Activated CD4-positive, alpha-beta T cell treated with anti-CD3 and anti-CD28 coated beads, Interleukin-2, amount 50 U/mL, for 1 hour (primary cell): ENCODE data around the gene PXDN.
"Not testable (repeated sequence)": the region's sequence is repeated elsewhere in the genome, so short reads cannot be mapped to it uniquely, and the experiment has no call there.

Experiments
- DNase-seq: peaks from one replicate; pipeline ENCODE4 v3.0.0-alpha.2; 2020

Gene PXDN, protein sequence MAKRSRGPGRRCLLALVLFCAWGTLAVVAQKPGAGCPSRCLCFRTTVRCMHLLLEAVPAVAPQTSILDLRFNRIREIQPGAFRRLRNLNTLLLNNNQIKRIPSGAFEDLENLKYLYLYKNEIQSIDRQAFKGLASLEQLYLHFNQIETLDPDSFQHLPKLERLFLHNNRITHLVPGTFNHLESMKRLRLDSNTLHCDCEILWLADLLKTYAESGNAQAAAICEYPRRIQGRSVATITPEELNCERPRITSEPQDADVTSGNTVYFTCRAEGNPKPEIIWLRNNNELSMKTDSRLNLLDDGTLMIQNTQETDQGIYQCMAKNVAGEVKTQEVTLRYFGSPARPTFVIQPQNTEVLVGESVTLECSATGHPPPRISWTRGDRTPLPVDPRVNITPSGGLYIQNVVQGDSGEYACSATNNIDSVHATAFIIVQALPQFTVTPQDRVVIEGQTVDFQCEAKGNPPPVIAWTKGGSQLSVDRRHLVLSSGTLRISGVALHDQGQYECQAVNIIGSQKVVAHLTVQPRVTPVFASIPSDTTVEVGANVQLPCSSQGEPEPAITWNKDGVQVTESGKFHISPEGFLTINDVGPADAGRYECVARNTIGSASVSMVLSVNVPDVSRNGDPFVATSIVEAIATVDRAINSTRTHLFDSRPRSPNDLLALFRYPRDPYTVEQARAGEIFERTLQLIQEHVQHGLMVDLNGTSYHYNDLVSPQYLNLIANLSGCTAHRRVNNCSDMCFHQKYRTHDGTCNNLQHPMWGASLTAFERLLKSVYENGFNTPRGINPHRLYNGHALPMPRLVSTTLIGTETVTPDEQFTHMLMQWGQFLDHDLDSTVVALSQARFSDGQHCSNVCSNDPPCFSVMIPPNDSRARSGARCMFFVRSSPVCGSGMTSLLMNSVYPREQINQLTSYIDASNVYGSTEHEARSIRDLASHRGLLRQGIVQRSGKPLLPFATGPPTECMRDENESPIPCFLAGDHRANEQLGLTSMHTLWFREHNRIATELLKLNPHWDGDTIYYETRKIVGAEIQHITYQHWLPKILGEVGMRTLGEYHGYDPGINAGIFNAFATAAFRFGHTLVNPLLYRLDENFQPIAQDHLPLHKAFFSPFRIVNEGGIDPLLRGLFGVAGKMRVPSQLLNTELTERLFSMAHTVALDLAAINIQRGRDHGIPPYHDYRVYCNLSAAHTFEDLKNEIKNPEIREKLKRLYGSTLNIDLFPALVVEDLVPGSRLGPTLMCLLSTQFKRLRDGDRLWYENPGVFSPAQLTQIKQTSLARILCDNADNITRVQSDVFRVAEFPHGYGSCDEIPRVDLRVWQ (N-terminal part only)

GRCh38 chr2:1744446-1745170, at the start of gene PXDN:
PXDN (minus strand) TSS chr2:1744515; CDS start chr2:1744455, 60 bp downstream.
- no peak for DNase-seq

DNA sequence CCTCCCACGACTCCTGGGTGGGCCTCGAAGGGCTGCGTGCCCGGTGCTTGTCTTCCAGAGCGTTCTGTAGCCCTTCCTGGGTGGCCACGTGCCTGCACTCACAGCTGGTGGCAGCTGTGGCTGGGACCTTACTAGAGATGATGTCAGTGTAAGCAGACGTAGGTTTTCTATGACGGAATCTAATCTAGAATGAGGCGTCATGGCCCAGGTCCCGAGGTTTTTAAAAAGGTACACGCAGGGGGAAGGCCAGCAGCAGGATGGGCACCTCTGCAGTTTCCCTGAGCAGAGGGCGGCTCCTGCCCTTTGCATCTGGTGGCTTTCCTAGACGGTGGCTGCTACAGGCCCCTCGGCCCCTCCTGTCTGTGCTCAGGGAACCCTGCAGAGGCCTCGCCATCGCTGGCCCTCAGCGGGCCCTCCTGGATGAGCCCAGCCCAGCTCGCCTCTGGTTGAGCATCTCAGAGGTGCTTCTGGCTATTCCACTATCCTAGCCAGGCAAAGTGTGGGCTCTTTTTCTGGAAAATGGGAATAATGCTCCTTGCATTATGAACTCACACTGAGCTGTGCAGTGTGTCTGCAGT, 49.6 kb upstream of the PXDN start:
- DNase-seq: no peak

GRCh38 chr2:1793001-1793867, 48.9 kb upstream of the PXDN start:
- no peak for DNase-seq

DNA sequence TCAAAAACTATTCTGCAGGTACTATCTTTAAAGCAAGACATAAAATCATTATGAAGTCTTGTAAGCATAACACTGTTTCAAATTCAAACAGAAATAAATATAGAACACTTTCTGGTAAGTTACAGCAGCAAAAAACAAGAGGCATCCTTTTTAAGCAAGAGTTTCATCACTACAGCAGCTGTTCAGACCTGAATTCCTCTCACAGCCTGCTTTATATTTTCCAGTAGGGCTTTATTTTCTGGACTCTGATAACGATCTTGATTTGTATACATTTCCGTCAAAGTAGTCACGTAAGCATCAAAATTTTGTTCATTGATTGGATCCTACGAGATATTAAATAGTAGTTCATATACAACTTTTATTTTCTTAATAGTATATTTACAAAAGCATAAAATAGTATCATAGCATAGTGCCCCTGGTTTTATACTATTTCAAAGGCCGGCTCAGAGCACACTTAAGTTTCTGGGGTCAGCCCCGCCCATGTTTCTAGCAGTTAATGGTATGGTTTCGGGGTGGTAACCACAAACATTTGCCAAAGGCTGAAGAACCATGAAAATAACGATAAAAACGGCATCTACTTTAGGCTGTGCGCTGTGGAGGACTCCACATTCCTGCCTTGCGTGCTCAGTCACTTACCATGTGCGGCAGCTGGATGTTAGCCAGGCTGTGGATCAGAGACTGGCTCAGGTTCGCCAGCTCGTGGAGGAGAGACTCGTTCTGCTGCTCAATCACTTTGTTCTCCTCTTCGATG, 47.5 kb upstream of the PXDN start:
- no peak for DNase-seq

DNA sequence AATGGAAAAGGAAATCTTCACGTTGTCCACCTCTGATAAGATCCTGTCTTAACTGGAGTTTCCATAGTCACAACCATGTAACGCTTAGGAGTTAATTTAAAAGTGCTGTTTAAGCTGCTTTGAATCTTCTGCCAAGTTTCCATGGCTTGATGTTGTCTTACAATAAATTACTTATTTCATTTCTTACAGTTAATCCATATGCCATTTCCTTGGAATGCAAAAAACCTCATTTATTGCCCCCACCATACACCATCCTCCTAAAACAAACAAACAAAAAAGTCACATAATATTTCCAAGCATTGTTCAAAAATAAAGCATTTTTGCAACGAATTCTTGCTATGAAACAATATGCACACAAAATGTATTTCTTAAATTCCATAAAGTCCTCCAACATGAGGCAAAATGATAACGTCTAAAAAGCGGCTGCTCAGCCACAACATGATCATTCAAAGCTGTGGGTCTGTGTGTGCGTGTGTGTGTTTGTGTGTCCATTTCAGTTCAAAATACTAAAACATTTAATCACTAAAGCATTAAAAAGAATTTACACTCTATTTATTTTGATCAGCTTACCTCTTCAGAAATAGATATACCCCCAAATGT, 46.8 kb upstream of the PXDN start:
- DNase-seq: no peak

DNA sequence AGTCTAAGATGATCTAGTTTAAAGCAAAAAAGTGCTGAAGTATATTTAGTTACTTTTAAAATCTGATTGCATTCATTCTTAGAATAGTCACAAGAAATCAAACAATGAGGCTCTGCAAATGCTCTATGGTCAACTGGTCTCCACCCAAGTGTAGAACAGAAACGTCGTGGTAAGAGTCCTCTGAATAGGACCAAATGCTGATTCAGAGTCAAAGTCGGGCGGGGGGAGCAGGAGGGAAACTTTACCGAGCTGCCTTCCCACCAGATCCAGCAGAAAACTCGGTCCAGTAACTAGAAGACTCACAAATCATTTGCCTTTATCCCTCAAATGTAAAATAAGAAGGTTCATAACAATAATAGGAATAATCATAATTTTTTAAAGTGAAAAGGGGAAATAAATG, 46.2 kb upstream of the PXDN start:
- no peak for DNase-seq

GRCh38 chr2:1789610-1790009, 45.3 kb upstream of the PXDN start:
- DNase-seq: no peak

GRCh38 chr2:1788478-1788959, 44.2 kb upstream of the PXDN start:
- no peak for DNase-seq

GRCh38 chr2:1787755-1788477, 43.6 kb upstream of the PXDN start:
- DNase-seq: no peak

GRCh38 chr2:1784986-1785617, 40.8 kb upstream of the PXDN start:
- no peak for DNase-seq

GRCh38 chr2:1784087-1784486, 39.8 kb upstream of the PXDN start:
- DNase-seq: no peak

DNA sequence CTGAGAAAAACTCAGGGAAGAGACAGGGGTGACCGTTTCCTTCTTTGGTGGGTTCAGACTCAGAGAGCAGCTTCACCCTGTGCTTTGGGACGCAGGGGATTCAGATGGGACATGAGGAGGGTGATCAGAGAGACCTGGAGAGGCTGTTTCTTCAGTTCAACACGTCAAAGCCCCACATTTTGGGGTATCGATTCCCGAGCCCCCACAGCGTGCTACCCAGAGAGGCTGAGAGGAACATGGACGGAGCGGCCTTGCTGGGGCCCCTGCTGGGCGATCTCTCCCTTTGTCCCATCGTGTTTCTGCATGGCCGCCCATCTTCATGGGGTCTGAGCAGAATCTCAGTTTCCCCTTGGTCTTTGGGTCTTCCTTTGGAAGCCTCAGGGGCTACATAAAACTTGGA, 38.2 kb upstream of the PXDN start:
- DNase-seq: no peak

GRCh38 chr2:1781291-1782080, 37.2 kb upstream of the PXDN start:
- DNase-seq: no peak

- DNase-seq: no peak
Measured at GRCh38 chr2:1780693-1781092, 36.4 kb upstream of the PXDN start.

DNA sequence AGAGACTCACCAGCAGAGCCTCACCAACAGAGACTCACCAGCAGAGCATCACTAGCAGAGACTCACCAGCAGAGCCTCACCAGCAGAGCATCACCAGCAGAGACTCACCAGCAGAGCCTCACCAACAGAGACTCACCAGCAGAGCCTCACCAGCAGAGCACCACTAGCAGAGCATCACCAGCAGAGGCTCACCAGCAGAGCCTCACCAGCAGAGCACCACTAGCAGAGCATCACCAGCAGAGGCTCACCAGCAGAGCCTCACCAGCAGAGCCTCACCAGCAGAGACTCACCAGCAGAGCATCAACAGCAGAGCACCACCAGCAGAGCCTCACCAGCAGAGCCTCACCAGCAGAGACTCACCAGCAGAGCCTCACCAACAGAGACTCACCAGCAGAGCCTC, 35.7 kb upstream of the PXDN start:
- not testable (repeated sequence) for DNase-seq

DNA sequence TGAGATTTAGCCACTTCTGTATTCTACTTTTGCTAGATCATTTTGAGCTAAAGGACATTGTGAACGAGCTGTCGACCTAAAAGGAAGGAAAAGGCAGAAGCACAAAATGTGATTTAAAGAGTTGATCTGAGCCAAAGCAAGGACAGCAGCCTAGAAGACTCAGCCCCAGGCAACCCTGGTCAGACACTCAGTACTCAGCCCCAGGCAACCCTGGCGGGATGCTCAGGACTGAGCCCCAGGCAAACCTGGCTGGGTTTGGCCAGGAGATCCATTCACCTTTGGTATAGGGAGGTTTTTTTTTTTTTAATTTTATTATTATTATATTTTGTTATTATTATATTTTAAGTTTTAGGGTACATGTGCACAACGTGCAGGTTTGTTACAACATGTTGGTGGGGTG, 34.3 kb upstream of the PXDN start:
- no peak for DNase-seq

- DNase-seq: no peak
Measured at GRCh38 chr2:1777781-1778180, 33.5 kb upstream of the PXDN start.

GRCh38 chr2:1777156-1777555, 32.8 kb upstream of the PXDN start:
- DNase-seq: no peak
